ENCODE data around the gene NUDC. TPM values are rescaled to one million over a fixed set of nuclear protein-coding genes. Genes with fewer than 3 reads are reported as not detected.
"Not testable (repeated sequence)": the region's sequence is repeated elsewhere in the genome, so short reads cannot be mapped to it uniquely, and the experiment has no call there.

NUDC gene
- total RNA-seq, 1 experiment from 2014 or later, result 118 TPM

DNA sequence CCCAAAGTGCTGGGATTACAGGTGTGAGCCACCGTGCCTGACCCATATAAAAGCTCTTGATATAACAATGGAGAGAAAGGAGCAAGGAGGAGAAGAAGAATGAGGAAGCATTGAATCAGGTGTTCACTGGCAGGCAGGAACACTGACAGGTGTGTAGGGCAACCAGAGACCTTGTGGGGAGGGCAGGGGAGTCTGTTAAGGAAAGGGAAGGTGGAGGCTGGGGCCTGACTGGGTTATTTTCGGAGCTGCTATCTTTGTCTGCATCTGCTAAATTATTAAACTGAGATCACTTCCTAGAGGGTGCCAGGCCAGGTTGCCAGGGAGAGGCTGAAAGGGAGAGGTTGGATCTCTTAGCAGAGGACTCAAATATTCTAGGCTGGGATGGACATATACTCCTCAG, 65.1 kb downstream of the NUDC start:
- Histone ChIP-seq H3K27ac (ENCODE audit: insufficient read length, low read depth, low read length) (no peak overlapping the region), H2BK5ac (ENCODE audit: insufficient read length, low read length) (no peak overlapping the region), H3K14ac (ENCODE audit: insufficient read depth, low read length) (no peak overlapping the region), H3K56ac (ENCODE audit: insufficient read length, low read depth, low read length) (no peak overlapping the region), H3K18ac (ENCODE audit: insufficient read length, low read depth, low read length) (no peak overlapping the region), H3K23ac (ENCODE audit: insufficient read length, low read depth, low read length) (no peak overlapping the region), H3K9me3 (ENCODE audit: control insufficient read depth, low read depth, low read length) (no peaks in the 10 kb centered on the region), H2BK15ac (ENCODE audit: low read depth, low read length) (no peak overlapping the region), H4K91ac (ENCODE audit: insufficient read length, low read depth, low read length) (no peak overlapping the region), H3K79me2 (ENCODE audit: insufficient read depth, low read length) (no peaks in the 10 kb centered on the region), H2AK5ac (ENCODE audit: insufficient read length, low read length) (no peak overlapping the region), H3K27me3 (ENCODE audit: insufficient read depth, low read length) (no peaks in the 10 kb centered on the region), H3K9ac (ENCODE audit: extremely low read depth, insufficient read length, low read length) (no peak overlapping the region), H3T11ph (ENCODE audit: low read length) (no peak overlapping the region), H3K79me1 (ENCODE audit: insufficient read depth, low read depth, low read length, poor library complexity, severe bottlenecking) (peaks cover 3% of the 10 kb centered on the region), H2BK120ac (ENCODE audit: low read depth, low read length, poor library complexity, severe bottlenecking) (no peak overlapping the region), H2BK20ac (ENCODE audit: low read depth, low read length, poor library complexity, severe bottlenecking) (no peak overlapping the region), H2BK12ac (ENCODE audit: insufficient read length, low read depth, low read length) (no peak overlapping the region), H3K23me2 (ENCODE audit: insufficient read length, low read depth, low read length, poor library complexity, severe bottlenecking) (no peaks in the 10 kb centered on the region), H3K4ac (ENCODE audit: low read depth, low read length) (no peak overlapping the region), H2AFZ (ENCODE audit: low read length) (no peak overlapping the region), H4K5ac (ENCODE audit: insufficient read length, low read depth, low read length) (no peak overlapping the region), H4K20me1 (ENCODE audit: control insufficient read depth, insufficient read depth, insufficient read length) (no peaks in the 10 kb centered on the region), H3K4me1 (ENCODE audit: insufficient read depth, low read length) (peaks cover 4% of the 10 kb centered on the region; the same call in 1 of the 2 replicates), H4K8ac (replicated peaks; ENCODE audit: insufficient read length, low read depth, low read length) (no peak overlapping the region), H3K4me2 (ENCODE audit: insufficient read depth, insufficient read length, low read length) (no peak overlapping the region)
- WGBS (ENCODE audit: extremely low coverage, insufficient read length, low lambda C conversion rate), result no CpG with 5 or more reads among the region's 2 CpGs
- H3K9me3 Mint-ChIP-seq, result no peaks in the 10 kb centered on the region
- H3K27ac Mint-ChIP-seq, result no peak overlapping the region
- peaks cover 9 to 11% of the 10 kb centered on the region in 2 experiments for H3K4me1 Mint-ChIP-seq
- no peak for DNase-seq
- peaks cover 24% of the 10 kb centered on the region for H3K27me3 Mint-ChIP-seq (ENCODE audit: low read depth)
- no peak overlapping the region for H3K4me3 Mint-ChIP-seq
- H3K36me3 Mint-ChIP-seq (ENCODE audit: insufficient read depth in 1 of 3, low read depth in 3 of 3), result no peaks in the 10 kb centered on the region
- TF ChIP-seq, protein P1, sequence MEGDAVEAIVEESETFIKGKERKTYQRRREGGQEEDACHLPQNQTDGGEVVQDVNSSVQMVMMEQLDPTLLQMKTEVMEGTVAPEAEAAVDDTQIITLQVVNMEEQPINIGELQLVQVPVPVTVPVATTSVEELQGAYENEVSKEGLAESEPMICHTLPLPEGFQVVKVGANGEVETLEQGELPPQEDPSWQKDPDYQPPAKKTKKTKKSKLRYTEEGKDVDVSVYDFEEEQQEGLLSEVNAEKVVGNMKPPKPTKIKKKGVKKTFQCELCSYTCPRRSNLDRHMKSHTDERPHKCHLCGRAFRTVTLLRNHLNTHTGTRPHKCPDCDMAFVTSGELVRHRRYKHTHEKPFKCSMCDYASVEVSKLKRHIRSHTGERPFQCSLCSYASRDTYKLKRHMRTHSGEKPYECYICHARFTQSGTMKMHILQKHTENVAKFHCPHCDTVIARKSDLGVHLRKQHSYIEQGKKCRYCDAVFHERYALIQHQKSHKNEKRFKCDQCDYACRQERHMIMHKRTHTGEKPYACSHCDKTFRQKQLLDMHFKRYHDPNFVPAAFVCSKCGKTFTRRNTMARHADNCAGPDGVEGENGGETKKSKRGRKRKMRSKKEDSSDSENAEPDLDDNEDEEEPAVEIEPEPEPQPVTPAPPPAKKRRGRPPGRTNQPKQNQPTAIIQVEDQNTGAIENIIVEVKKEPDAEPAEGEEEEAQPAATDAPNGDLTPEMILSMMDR (conservative IDR thresholded peaks at IDR 0.05), result no peak

DNA sequence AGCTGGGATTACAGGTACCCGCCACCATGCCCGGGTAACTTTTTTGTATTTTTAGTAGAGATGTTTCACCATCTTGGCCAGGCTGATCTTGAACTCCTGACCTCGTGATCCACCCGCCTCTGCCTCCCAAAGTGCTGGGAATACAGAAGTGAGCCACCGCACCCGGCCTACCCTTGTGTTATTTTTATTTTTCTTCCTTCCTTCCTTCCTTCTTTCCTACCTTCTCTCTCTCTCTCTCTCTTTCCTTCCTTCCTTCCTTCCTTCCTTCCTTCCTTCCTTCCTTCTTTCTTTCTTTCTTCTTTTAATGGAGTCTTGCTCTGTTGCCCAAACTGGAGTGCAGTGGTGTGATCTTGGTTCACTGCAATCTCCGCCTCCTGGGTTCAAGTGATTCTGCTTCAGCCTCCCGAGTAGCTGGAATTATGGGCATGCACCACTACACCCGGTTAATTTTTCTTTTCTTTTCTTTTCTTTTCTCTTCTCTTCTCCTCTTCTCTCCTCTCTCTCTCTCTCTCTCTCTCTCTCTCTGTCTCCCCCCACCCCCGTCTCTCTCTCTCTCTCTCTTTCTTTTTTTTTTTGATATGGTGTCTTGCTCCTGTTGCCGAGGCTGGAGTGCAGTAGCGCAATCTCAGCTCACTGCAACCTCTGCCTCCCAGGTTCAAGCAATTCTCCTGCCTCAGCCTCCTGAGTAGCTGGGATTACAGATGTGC, 68.0 kb downstream of the NUDC start:
- DNase-seq; H2AFZ ChIP-seq (ENCODE audit: low read length); H3K18ac ChIP-seq (ENCODE audit: insufficient read length, low read depth, low read length); H3K56ac ChIP-seq (ENCODE audit: insufficient read length, low read depth, low read length); H3K9ac ChIP-seq (ENCODE audit: extremely low read depth, insufficient read length, low read length); H3K23me2 ChIP-seq (ENCODE audit: insufficient read length, low read depth, low read length, poor library complexity, severe bottlenecking); H2BK12ac ChIP-seq (ENCODE audit: insufficient read length, low read depth, low read length); H2BK120ac ChIP-seq (ENCODE audit: low read depth, low read length, poor library complexity, severe bottlenecking); H3K27me3 ChIP-seq (ENCODE audit: insufficient read depth, low read length); H3K4me1 ChIP-seq (ENCODE audit: insufficient read depth, low read length); H3K79me1 ChIP-seq (ENCODE audit: insufficient read depth, low read depth, low read length, poor library complexity, severe bottlenecking); H3K9me3 ChIP-seq (ENCODE audit: control insufficient read depth, low read depth, low read length); H3K36me3 Mint-ChIP-seq (ENCODE audit: insufficient read depth in 1 of 3, low read depth in 3 of 3); H3K4me2 ChIP-seq (ENCODE audit: insufficient read depth, insufficient read length, low read length); H3K4me3 Mint-ChIP-seq; H3K79me2 ChIP-seq (ENCODE audit: insufficient read depth, low read length); H3K9me3 Mint-ChIP-seq; H2AK5ac ChIP-seq (ENCODE audit: insufficient read length, low read length); H3T11ph ChIP-seq (ENCODE audit: low read length); H4K5ac ChIP-seq (ENCODE audit: insufficient read length, low read depth, low read length); H4K91ac ChIP-seq (ENCODE audit: insufficient read length, low read depth, low read length); H4K20me1 ChIP-seq (ENCODE audit: control insufficient read depth, insufficient read depth, insufficient read length); H3K27ac Mint-ChIP-seq; H2BK15ac ChIP-seq (ENCODE audit: low read depth, low read length); H3K4ac ChIP-seq (ENCODE audit: low read depth, low read length); H3K14ac ChIP-seq (ENCODE audit: insufficient read depth, low read length); H4K8ac ChIP-seq (replicated peaks; ENCODE audit: insufficient read length, low read depth, low read length); H3K23ac ChIP-seq (ENCODE audit: insufficient read length, low read depth, low read length); H2BK20ac ChIP-seq (ENCODE audit: low read depth, low read length, poor library complexity, severe bottlenecking); H2BK5ac ChIP-seq (ENCODE audit: insufficient read length, low read length); H3K27ac ChIP-seq (ENCODE audit: insufficient read length, low read depth, low read length): not testable (repeated sequence)
- H3K4me1 Mint-ChIP-seq, result peaks cover 15 to 16% of the 10 kb centered on the region in 2 experiments
- peaks cover 29% of the 10 kb centered on the region for H3K27me3 Mint-ChIP-seq (ENCODE audit: low read depth)
- no CpG with 5 or more reads among the region's 12 CpGs for WGBS (ENCODE audit: extremely low coverage, insufficient read length, low lambda C conversion rate)
